Liver (tissue), 3 donors: ENCODE data around the gene ME2.

Source experiments
- CTCF ChIP-seq: fragments of 150-350 bp; IDR thresholded peaks from 2 replicates; pipeline ENCODE4 v1.5.1; 2017; ENCODE audit warnings: improper control_type of control experiment, low read depth, low read length; ENCODE audit not compliant: missing input control
- JUND ChIP-seq, 2 donors: IDR thresholded peaks; 2 replicates each; pipeline ENCODE4 v1.6.1; 2016; ENCODE audit warnings: antibody characterized with exemption in 2 of 2
- MAX ChIP-seq: IDR thresholded peaks from 2 replicates; pipeline ENCODE4 v1.6.1; 2016; ENCODE audit warnings: antibody characterized with exemption
- REST ChIP-seq: IDR thresholded peaks from 2 replicates; pipeline ENCODE4 v1.6.1; 2016; ENCODE audit warnings: antibody characterized with exemption, mild to moderate bottlenecking
- TAF1 ChIP-seq: conservative IDR thresholded peaks from 2 replicates; pipeline ENCODE4 v1.6.1; 2016; ENCODE audit warnings: antibody characterized with exemption, mild to moderate bottlenecking
- TF ChIP-seq, protein P1 (sequence below): IDR thresholded peaks from 2 replicates; pipeline ENCODE4 v1.6.1; 2016; ENCODE audit warnings: antibody characterized with exemption
- donor health status: healthy.
- donor health status: healthy.

- TF ChIP-seq CTCF (no peak), TAF1 (no peak), MAX (no peak), REST (no peak), JUND (IDR thresholded peaks at IDR 0.05) (no peak)
- TF ChIP-seq, protein P1, sequence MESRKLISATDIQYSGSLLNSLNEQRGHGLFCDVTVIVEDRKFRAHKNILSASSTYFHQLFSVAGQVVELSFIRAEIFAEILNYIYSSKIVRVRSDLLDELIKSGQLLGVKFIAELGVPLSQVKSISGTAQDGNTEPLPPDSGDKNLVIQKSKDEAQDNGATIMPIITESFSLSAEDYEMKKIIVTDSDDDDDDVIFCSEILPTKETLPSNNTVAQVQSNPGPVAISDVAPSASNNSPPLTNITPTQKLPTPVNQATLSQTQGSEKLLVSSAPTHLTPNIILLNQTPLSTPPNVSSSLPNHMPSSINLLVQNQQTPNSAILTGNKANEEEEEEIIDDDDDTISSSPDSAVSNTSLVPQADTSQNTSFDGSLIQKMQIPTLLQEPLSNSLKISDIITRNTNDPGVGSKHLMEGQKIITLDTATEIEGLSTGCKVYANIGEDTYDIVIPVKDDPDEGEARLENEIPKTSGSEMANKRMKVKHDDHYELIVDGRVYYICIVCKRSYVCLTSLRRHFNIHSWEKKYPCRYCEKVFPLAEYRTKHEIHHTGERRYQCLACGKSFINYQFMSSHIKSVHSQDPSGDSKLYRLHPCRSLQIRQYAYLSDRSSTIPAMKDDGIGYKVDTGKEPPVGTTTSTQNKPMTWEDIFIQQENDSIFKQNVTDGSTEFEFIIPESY, result no peak
Observed at GRCh38 chr18:50938912-50939311, 60.0 kb downstream of the ME2 start.
